GM11168 (cell line): ENCODE results near the gene DMRT1.
"Not testable (repeated sequence)": the region's sequence is repeated elsewhere in the genome, so short reads cannot be mapped to it uniquely, and the experiment has no call there.

ENCODE experiments used
- in situ Hi-C: fragments of 300-500 bp; cut with MboI; formaldehyde crosslinking; loops from one replicate; pipeline ENCODE4 v1.12.0; 2022; ENCODE audit warnings: low sequenced_read_pairs; ENCODE audit not compliant: unreplicated experiment

Gene DMRT1

GRCh38 chr9:852539-852938 lies 11.0 kb downstream of the DMRT1 start:
- in situ Hi-C loops, result no loop called here

GRCh38 chr9:859251-859650 lies 17.8 kb downstream of the DMRT1 start:
- in situ Hi-C loops, result no loop called here

- in situ Hi-C loops, result no loop called here
These were observed 19.2 kb downstream of the DMRT1 start for GRCh38 chr9:860706-861105.

GRCh38 chr9:861525-861924 lies 20.0 kb downstream of the DMRT1 start:
- in situ Hi-C loops, result not testable (repeated sequence)

- in situ Hi-C loops, result no loop called here
These were observed 33.8 kb downstream of the DMRT1 start for GRCh38 chr9:875119-875962.

- in situ Hi-C loops, result no loop called here
These were observed 34.9 kb downstream of the DMRT1 start for GRCh38 chr9:876425-876824.

- in situ Hi-C loops, result no loop called here
These were observed 36.7 kb downstream of the DMRT1 start for GRCh38 chr9:878239-878638.

- in situ Hi-C loops, result no loop called here
These were observed 39.2 kb downstream of the DMRT1 start for GRCh38 chr9:880725-881124.

GRCh38 chr9:882416-882924 lies 41.0 kb downstream of the DMRT1 start:
- in situ Hi-C loops, result no loop called here

GRCh38 chr9:883011-883410 lies 41.5 kb downstream of the DMRT1 start:
- in situ Hi-C loops, result no loop called here

- in situ Hi-C loops, result no loop called here
These were observed 45.4 kb downstream of the DMRT1 start for GRCh38 chr9:886886-887285.

- in situ Hi-C loops, result loop anchor here (5.0 kb wide), 1 partner anchor 115 kb away; no protein-coding TSS in a partner anchor
These were observed 50.6 kb downstream of the DMRT1 start for GRCh38 chr9:892123-892522.

GRCh38 chr9:893115-893514 lies 51.6 kb downstream of the DMRT1 start:
- in situ Hi-C loops, result loop anchor here (5.0 kb wide), 1 partner anchor 114 kb away; no protein-coding TSS in a partner anchor

GRCh38 chr9:893843-894420 lies 52.4 kb downstream of the DMRT1 start:
- in situ Hi-C loops, result loop anchor here (5.0 kb wide), 1 partner anchor 113 kb away; no protein-coding TSS in a partner anchor

GRCh38 chr9:899440-900184 lies 58.1 kb downstream of the DMRT1 start:
- in situ Hi-C loops, result no loop called here

GRCh38 chr9:903886-904285 lies 62.4 kb downstream of the DMRT1 start:
- in situ Hi-C loops, result no loop called here

GRCh38 chr9:905906-906305 lies 64.4 kb downstream of the DMRT1 start:
- in situ Hi-C loops, result no loop called here

GRCh38 chr9:908536-909205 lies 67.2 kb downstream of the DMRT1 start:
- in situ Hi-C loops, result no loop called here

GRCh38 chr9:911005-911404 lies 69.5 kb downstream of the DMRT1 start:
- in situ Hi-C loops, result no loop called here

GRCh38 chr9:912776-913175 lies 71.3 kb downstream of the DMRT1 start:
- in situ Hi-C loops, result no loop called here
